Activated CD8-positive, alpha-beta memory T cell treated with anti-CD3 and anti-CD28 coated beads, Interleukin-2, amount 10 ng/mL, durations not matched to agents 7 days and 5 days (primary cell): ENCODE measurements around the gene PACRGL. TPM values are rescaled to one million over a fixed set of nuclear protein-coding genes. Genes with fewer than 3 reads are reported as not detected.

Source experiments
- ATAC-seq: fragments of 150-1000 bp; cut with Tn5 transposase; one replicate; pipeline ENCODE4 v1.10.0; 2021; ENCODE audit warnings: moderate library complexity
- CTCF ChIA-PET: fragments of 350-600 bp; sonication (Branson Sonifier 250); formaldehyde crosslinking; loops from one replicate; lab custom pipeline; 2021; ENCODE audit warnings: antibody characterized with exemption; lab: Charles Lee
- DNase-seq: peaks from one replicate; pipeline ENCODE4 v3.0.0-alpha.2; 2020
- H3K27ac Mint-ChIP-seq: one replicate; pipeline ENCODE4 v1.8.0; 2021; ENCODE audit warnings: mild to moderate bottlenecking, mixed read lengths
- H3K27me3 Mint-ChIP-seq: one replicate; pipeline ENCODE4 v1.8.0; 2021; ENCODE audit warnings: mixed read lengths
- H3K36me3 Mint-ChIP-seq: one replicate; pipeline ENCODE4 v1.8.0; 2021; ENCODE audit warnings: mild to moderate bottlenecking, mixed read lengths
- H3K4me1 Mint-ChIP-seq: one replicate; pipeline ENCODE4 v1.8.0; 2021; ENCODE audit warnings: mixed read lengths
- H3K4me3 Mint-ChIP-seq: one replicate; pipeline ENCODE4 v1.8.0; 2021; ENCODE audit warnings: mild to moderate bottlenecking, moderate library complexity, mixed read lengths
- H3K9me3 Mint-ChIP-seq: one replicate; pipeline ENCODE4 v1.8.0; 2022; ENCODE audit warnings: low read depth, mixed read lengths
- total RNA-seq, 2 experiments: library from RNA; stranded (reverse); gene quantifications; one replicate each; pipeline ENCODE4 v1.2.3, GENCODE V29; 2021

Gene PACRGL
- total RNA-seq, result 10 to 100 TPM; 10.5 to 11.1 TPM

DNA sequence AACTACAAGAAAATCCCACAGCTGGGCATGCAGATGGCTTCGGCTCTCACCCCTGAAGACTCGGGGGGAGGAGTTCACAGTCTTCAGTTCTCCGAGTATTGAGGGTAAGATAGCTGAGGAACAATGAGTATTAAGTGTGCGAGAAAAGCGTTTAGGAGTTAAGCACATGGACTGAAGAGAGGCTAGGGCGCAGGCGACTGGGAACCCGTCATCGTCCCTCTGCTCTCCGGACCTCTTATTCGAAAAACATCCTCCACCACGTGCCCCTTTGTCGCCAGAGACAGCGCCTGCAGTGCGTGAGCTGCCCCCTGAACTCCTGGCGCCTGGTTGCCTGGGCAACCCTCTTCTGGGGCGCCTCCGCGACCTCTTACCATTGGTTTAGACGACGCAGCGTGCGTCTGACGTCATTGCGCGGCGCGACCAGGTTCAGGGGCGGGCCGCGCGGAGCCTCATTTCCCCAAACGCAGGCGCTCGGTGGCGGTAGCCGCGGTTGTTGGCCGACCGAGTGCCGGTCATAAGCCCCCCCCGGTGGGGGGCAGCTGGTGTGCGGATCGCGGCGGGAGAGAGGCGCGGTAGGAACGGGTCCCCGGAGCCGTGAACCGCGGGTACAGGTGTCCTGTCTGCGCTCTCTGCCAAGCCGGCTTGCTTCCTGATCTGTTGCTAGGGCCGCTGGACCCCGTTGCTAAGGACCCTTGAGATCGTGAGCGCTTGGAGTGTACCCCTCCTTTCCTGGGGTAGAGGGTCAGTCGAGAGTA, at the start of gene PACRGL:
Gene PACRGL (plus strand): TSS at position 452 of the 755 bp plus-strand sequence. CDS start 4,024 bp downstream, outside the sequence.
- peaks cover 20% of the 10 kb centered on the region for H3K4me1 Mint-ChIP-seq
- H3K27ac Mint-ChIP-seq, result peak within 1 kb of the TSS; percentile 90
- CTCF ChIA-PET, result interaction anchor here (1.1 kb wide), 1 partner anchor 278 kb away, joined by 3 read pairs; no protein-coding TSS in a partner anchor
- H3K9me3 Mint-ChIP-seq, result no peaks in the 10 kb centered on the region
- peak; percentile 99 for ATAC-seq
- no peaks in the 10 kb centered on the region for H3K27me3 Mint-ChIP-seq
- peak; percentile 96 for DNase-seq
- peak within 1 kb of the TSS; percentile 88 for H3K4me3 Mint-ChIP-seq
- H3K36me3 Mint-ChIP-seq, result peaks cover 7% of the 10 kb centered on the region

DNA sequence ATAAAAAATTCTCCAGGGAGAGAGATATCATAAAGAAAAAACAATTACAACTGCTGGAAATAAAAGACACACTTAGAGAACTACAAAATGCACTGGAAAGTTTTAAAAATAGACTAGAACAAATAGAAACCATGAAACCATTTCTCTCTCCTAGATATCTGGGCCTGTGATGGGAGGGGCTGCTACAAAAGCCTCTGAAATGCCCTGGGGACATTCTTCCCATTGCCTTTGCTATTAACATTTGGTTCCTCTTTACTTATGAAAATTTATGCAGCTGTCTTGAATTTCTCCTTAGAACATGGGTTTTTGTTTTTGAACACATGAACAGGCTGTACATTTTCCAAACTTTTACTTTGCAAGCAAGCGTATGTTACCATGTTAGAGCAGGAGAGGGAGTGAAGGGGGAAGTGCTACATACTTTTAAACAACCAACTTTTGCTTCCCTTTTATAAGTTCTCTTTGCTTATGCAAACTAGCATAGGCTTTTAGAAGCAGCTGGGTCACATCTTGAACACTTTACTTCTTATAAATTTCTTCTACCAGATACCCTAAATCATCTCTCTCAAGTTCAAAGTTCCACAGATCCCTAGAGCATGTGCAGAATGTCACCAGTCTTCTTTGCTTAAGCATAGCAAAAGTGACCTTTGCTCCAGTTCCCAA, 47.9 kb upstream of the PACRGL start:
- H3K27ac Mint-ChIP-seq, result no peak overlapping the region
- DNase-seq (no peak), ATAC-seq (no peak)
- no peak overlapping the region for H3K4me3 Mint-ChIP-seq
- peaks cover 8% of the 10 kb centered on the region for H3K27me3 Mint-ChIP-seq
- CTCF ChIA-PET, result no interaction called here
- H3K36me3 Mint-ChIP-seq, result no peaks in the 10 kb centered on the region
- no peaks in the 10 kb centered on the region for H3K9me3 Mint-ChIP-seq
- H3K4me1 Mint-ChIP-seq, result no peaks in the 10 kb centered on the region

DNA sequence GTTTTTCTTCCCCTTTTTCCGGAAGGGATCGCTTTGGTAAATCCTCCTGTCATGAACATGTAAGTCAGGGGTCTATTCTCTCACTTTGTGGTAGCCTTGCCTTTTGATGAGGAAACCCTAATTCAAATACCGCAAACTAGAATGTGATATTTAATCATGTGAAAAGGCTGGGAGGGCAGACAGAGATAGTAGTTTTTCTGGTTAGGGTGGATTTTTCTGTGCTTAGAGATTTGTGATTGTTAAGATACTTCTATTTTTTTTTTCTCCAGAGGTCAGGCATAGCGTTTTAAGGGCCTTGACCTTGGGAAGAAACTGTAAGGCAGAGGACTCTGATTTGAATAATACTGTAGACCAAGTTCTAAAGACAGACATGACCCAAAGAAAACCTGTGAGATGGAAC, 41.8 kb upstream of the PACRGL start:
- CTCF ChIA-PET, result no interaction called here
- peaks cover 6% of the 10 kb centered on the region for H3K27me3 Mint-ChIP-seq
- no peak for DNase-seq
- no peak for ATAC-seq
- H3K9me3 Mint-ChIP-seq, result no peaks in the 10 kb centered on the region
- no peaks in the 10 kb centered on the region for H3K36me3 Mint-ChIP-seq
- no peak overlapping the region for H3K27ac Mint-ChIP-seq
- no peak overlapping the region for H3K4me3 Mint-ChIP-seq
- peaks cover 6% of the 10 kb centered on the region for H3K4me1 Mint-ChIP-seq

DNA sequence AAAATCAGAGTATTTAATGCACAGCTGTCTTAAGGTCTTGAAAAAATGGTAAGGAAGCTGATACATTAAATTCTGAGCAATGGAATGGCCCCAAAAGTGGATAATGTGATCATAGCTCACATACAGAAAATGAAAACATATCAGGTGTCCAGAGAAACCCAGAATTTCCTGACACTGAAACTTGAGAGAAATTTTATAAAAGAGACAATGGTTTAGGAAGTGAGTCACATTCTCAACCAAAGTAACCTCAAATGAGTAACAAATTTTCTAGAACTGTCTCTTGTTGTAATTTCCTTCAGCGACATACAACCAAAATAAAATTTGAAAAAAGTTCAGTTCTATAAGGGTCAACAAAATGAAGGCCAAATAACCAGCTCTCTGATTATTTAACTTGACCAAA, 37.4 kb upstream of the PACRGL start:
- Mint-ChIP-seq H3K4me1 (peaks cover 6% of the 10 kb centered on the region), H3K36me3 (no peaks in the 10 kb centered on the region), H3K27ac (no peak overlapping the region), H3K27me3 (peaks cover 17% of the 10 kb centered on the region), H3K9me3 (no peaks in the 10 kb centered on the region), H3K4me3 (no peak overlapping the region)
- CTCF ChIA-PET, result no interaction called here
- ATAC-seq, result peak; percentile 23
- no peak for DNase-seq

DNA sequence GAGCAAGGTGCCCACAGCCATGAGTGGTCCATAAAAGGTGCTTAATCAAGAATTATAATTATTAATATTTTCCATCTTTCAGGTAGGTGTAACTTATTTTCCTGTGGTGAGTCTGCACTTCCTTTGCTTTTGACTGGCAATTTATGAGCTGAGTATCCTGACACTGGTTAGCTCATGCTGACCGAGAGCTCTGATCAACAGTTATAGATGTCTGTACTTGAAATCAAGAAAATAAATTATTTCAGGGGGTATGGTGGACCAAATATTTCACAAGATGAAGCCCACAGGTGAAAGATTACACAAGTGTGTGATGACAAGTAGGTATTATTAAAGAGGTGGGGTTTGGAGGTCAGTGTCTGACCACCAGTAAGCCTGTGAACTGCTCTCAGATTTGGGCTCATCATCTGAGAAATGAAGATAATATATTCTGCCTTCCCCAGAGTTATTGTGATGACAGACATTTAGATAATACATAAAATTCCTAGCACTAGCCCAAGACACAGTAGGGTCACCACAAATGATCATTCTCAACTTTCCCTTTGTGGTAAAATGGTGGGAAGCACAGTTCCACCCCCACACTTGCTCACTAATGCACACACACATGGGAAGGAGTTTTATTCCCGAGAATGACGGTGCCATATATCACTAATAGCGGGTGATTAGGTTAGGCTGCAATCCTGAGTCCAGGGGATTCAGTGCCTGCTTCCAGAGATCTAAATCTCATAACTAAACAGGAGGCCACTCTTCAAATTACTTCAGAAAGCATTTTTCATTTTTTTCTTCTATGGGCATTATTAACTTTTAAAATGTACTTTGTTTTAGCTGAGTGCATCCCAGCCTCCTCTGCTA, 34.0 kb upstream of the PACRGL start:
- ATAC-seq (no peak), DNase-seq (no peak)
- Mint-ChIP-seq H3K27ac (no peak overlapping the region), H3K4me1 (peaks cover 6% of the 10 kb centered on the region), H3K27me3 (peaks cover 17% of the 10 kb centered on the region), H3K4me3 (no peak overlapping the region), H3K36me3 (no peaks in the 10 kb centered on the region), H3K9me3 (no peaks in the 10 kb centered on the region)
- CTCF ChIA-PET, result no interaction called here

DNA sequence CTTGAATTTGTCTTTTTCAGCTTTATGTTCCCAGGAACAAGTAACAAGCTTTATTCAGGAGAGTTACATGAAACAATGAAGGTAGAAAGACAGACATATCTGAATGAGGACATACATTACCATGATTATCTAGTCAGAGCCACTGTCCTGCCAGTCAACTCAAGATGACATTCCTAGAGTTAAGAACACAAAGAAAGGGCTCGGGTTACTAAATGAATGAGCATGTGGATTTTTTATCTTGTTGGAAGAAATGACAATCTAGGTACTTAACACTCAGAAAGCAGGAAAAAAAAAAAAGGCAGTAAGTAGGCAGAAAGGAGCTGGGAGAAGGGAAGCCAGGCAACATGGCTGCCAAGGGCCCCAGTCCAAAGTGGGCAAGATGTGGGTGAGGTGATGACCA, 28.0 kb upstream of the PACRGL start:
- no peaks in the 10 kb centered on the region for H3K36me3 Mint-ChIP-seq

DNA sequence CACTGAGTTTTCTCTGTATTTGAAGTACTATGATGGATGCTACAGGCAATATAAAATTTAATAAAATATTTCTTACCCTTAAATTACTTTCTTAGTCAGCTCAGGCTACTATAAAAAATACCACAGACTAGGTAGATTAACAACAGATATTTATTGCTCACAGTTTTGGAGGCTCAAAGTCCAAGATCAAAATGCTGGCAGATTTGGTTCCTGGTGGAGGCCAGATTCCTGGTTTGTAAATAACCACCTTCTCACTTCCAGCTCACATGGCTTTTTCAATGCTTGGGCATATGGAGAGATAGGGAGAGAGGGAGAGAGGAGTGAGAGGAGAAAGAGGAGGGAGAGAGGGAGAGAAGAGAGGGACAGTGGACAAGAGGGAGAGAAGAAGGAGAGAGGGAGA, 24.5 kb upstream of the PACRGL start:
- no peak overlapping the region for H3K27ac Mint-ChIP-seq
- no peaks in the 10 kb centered on the region for H3K4me1 Mint-ChIP-seq
- CTCF ChIA-PET, result interaction anchor here (0.9 kb wide), 1 partner anchor 9 kb away, joined by 3 read pairs; no protein-coding TSS in a partner anchor
- ATAC-seq, result no peak
- peaks cover 20% of the 10 kb centered on the region for H3K27me3 Mint-ChIP-seq
- H3K4me3 Mint-ChIP-seq, result no peak overlapping the region
- no peaks in the 10 kb centered on the region for H3K36me3 Mint-ChIP-seq
- DNase-seq, result no peak
- no peaks in the 10 kb centered on the region for H3K9me3 Mint-ChIP-seq

More for the DNA sequence above, 28.0 kb upstream of the PACRGL start:
- Mint-ChIP-seq H3K27me3 (peaks cover under 1% of the 10 kb centered on the region), H3K4me3 (no peak overlapping the region), H3K27ac (no peak overlapping the region), H3K4me1 (no peaks in the 10 kb centered on the region), H3K9me3 (no peaks in the 10 kb centered on the region)
- no peak for DNase-seq
- CTCF ChIA-PET, result no interaction called here
- no peak for ATAC-seq

DNA sequence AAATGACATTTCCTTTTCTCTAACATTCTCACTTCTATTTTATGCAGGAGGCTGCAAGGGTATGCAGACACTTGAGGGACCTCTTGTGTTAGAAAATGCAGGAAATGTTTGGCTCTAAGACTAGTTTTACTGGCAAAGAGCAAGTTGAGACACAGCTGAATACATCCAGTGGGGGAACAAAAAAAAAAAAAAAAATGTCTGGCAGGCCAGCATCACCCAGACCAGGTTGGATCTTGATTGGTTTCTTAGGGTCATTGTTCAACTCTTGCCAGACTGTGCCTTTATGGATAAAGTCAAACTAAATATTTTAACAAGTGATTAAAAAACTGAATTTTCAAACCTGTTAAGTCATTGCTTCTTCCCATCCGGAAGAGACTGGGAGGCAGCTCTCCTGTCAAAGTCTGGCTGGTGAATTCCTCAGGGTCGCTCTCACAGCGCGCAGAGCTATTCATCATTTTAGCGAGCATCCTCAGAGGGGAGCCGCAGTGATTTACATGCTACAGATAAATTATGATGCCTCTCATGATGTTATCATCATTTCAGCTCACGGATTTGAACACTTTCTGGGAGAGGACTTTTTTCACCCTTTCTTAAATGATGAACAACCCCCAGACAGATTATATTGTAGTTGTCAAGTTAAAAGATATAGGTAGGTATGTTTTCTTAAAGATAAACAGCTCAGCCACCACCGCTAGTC, 23.6 kb upstream of the PACRGL start:
- H3K4me3 Mint-ChIP-seq, result no peak overlapping the region
- H3K9me3 Mint-ChIP-seq, result no peaks in the 10 kb centered on the region
- no peaks in the 10 kb centered on the region for H3K4me1 Mint-ChIP-seq
- no peaks in the 10 kb centered on the region for H3K36me3 Mint-ChIP-seq
- CTCF ChIA-PET, result interaction anchor here (1.0 kb wide), 1 partner anchor 9 kb away, joined by 3 read pairs; no protein-coding TSS in a partner anchor
- H3K27me3 Mint-ChIP-seq, result peaks cover 22% of the 10 kb centered on the region
- DNase-seq (no peak), ATAC-seq (no peak)
- no peak overlapping the region for H3K27ac Mint-ChIP-seq

DNA sequence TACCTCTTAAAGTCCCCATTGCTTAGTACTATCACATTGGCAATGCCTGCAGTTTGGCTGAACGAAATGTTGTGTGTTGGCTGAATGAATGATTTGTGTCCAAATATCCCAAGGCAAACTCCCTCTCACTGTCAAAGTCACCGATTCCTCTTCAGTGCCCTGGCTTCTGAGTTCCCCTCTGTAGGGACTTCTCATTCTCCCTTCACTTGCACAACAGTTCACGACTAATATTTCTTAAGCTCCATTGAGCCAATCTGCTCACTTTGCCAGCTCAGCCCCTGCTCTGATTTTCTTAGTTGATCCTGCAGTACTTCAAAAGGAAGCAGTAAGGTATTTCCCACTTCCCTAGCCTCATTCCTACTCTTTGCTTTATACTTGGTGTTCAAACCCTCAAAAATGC, 21.9 kb upstream of the PACRGL start:
- Mint-ChIP-seq H3K4me1 (no peaks in the 10 kb centered on the region), H3K4me3 (no peak overlapping the region), H3K27me3 (peaks cover 22% of the 10 kb centered on the region), H3K9me3 (no peaks in the 10 kb centered on the region), H3K27ac (no peak overlapping the region), H3K36me3 (no peaks in the 10 kb centered on the region)
- CTCF ChIA-PET, result no interaction called here
- no peak for ATAC-seq
- DNase-seq, result no peak

DNA sequence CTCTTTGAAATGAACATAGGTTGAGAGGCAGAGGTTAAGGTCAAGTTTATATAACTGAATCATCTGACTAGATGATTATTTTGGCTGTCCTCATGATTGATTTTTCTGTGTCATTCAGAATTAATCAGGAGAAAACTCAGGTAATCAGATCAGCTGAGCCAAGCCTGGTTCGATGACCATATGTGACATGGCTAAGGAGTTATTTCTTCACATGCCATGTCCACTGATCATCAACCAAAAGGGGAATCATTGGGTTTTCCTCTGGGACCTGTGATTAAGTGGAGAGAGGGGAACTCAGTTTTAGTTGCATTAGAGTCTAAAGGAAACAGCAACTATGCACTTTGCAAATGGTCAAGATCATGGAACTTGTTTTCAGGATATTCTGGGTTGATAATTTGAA, 20.3 kb upstream of the PACRGL start:
- Mint-ChIP-seq H3K4me3 (no peak overlapping the region), H3K27me3 (peaks cover 22% of the 10 kb centered on the region), H3K36me3 (no peaks in the 10 kb centered on the region), H3K4me1 (no peaks in the 10 kb centered on the region), H3K27ac (no peak overlapping the region), H3K9me3 (no peaks in the 10 kb centered on the region)
- no peak for ATAC-seq
- CTCF ChIA-PET, result no interaction called here
- DNase-seq, result no peak

DNA sequence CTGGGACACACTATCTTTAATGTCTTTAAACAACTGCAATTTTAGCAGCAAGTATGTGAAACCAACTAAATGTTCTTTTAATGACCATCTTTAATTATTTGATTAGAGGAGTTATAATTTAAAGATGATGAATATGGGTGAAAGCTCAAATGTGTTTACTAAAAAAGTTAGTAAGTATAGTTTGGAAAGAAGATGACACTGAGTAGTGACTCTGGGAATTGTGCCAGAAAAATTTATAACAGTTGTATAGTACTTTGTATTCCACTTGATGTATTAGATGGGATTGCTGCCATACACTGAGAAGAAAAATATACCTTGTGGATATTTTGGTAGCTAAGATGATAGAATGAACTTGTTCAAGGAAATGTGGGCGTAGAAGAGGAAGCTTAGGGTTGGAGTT, 19.5 kb upstream of the PACRGL start:
- Mint-ChIP-seq H3K36me3 (no peaks in the 10 kb centered on the region), H3K4me3 (no peak overlapping the region), H3K27me3 (peaks cover 22% of the 10 kb centered on the region), H3K4me1 (no peaks in the 10 kb centered on the region), H3K9me3 (no peaks in the 10 kb centered on the region), H3K27ac (no peak overlapping the region)
- DNase-seq, result no peak
- CTCF ChIA-PET, result no interaction called here
- no peak for ATAC-seq

DNA sequence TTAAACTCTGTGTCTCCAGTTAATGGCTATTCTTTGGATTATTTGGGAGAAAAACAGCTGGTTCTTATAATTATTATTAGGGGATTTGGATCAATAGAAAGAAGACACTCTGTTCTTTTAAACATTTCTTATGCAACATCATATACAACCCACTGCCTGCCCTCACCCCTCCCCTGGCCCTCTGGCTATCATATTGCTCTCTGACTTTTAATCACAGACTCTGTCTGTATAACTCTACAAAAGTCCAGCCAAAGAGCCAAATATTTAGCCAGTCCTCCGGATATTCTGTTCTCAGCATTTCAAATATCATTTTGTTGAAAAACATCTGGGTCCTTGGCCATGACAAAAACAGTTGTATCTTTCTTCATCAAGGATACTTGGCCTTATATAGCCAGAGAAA, 19.0 kb upstream of the PACRGL start:
- Mint-ChIP-seq H3K27me3 (peaks cover 22% of the 10 kb centered on the region), H3K36me3 (no peaks in the 10 kb centered on the region), H3K27ac (no peak overlapping the region), H3K4me1 (no peaks in the 10 kb centered on the region), H3K9me3 (no peaks in the 10 kb centered on the region), H3K4me3 (no peak overlapping the region)
- CTCF ChIA-PET, result no interaction called here
- ATAC-seq, result no peak
- no peak for DNase-seq

DNA sequence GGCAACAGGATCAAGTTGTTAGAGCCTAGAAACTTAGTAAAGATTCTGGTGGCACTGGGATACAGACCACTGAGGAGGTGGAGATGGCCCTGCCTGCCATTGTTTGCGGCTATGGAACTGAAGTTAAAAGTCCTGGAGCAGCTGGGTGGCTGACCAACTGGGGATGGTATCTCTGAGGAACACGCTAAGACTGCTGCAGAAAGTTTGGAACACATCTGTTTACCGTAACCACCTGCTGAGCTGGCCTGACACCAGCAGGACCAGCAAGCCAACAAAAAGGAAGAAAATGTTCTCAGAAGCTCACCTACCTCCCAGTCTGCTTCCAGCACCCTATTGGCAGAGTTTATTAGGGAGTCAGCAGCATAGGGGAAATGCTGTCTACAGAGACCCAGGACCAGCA, 17.4 kb upstream of the PACRGL start:
- H3K27me3 Mint-ChIP-seq, result peaks cover 17% of the 10 kb centered on the region
- H3K36me3 Mint-ChIP-seq, result no peaks in the 10 kb centered on the region
- no peaks in the 10 kb centered on the region for H3K4me1 Mint-ChIP-seq
- ATAC-seq (no peak), DNase-seq (no peak)
- no peak overlapping the region for H3K27ac Mint-ChIP-seq
- no peaks in the 10 kb centered on the region for H3K9me3 Mint-ChIP-seq
- CTCF ChIA-PET, result no interaction called here
- no peak overlapping the region for H3K4me3 Mint-ChIP-seq
